Stromal cell of bone marrow (primary cell): ENCODE measurements around the gene ISYNA1.

ENCODE experiments used
- DNase-seq: peaks from one replicate; pipeline ENCODE4 v3.0.0-alpha.2; 2012; ENCODE audit warnings: low read depth

The ISYNA1 gene

DNA sequence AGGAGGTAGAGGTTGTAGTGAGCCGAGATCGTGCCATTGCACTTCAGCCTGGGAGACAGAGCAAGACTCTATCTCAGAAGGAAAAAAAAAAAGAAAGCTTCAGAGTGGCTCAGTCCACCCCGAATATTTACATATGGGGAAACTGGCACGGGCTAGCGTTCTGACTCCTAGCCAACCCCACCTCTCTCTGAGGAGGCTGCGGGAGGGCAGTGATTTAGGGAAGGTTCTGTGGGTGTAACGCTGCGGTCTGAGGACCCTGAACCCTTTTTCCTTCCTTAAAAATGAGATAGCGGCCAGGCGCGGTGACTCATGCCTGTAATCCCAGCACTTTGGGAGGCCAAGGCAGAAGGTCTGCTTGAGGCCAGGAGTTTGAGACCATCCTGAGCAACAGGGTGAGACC lies 45.5 kb downstream of the ISYNA1 start:
- no peak for DNase-seq

DNA sequence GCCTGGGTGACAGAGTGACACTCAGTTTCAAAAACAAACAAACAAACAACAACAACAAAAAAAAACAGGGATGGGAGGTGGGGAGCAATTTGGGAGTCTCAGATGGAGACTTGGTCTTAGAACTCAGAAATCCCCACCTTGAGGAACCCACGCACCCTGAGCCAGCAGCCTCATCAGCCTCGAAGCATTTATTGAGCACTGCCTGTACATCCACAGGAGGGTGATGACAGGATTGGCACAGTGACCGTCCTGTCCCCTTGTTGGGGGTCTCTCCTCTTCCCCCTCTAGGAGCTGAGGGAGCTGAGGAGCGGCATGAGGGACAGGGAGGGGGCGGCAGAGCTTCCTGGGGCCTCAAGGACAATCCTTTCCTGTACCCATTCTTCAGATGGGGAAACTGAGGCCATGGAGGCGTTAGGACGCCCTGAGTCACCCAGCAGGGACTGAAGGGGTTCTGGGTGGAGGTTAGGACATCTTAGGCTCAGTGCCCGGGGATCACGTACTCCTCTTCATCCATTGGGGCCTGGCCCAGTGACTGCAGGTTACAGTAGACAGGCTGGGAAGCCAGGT lies 46.3 kb downstream of the ISYNA1 start:
- DNase-seq, result no peak

DNA sequence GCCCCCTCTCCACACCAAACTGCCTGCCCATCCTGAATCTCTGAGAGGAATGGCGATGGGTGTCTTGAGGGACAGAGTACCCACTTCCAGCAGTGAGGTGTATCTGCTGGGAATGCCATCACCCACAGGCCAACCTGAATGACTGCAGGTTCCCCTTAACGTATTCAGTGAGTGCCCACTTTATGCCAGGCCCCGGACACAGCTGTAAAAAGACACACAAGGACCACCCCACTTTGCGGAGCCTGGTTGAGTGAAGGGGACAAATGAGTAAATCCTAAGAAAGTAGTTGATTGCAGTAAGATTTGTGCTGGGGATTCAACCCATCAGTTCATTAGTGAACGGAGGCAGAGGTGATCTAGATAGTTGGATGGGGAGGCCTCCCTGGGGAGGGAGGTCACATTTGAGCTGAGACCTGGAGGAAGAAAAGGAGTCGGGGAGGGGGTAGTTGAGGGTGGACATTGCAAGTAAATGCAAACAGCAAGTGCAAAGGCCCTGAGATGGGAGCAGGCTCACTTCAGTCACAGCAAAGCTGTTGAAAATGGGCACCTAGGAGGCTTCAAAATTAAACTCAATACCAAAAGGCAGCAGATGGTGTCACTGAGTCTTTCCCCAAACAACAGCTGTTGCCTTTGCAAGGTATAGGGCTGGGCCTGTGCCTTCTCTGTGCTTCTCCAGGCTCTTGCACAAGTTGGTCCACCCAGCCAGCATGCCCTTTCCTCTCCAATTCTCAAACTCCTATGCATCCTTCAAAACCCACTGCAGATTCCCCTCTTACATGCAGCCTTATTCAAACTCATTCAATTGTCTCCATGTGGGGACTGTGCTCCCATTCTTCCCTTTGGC lies 47.6 kb downstream of the ISYNA1 start:
- no peak for DNase-seq

DNA sequence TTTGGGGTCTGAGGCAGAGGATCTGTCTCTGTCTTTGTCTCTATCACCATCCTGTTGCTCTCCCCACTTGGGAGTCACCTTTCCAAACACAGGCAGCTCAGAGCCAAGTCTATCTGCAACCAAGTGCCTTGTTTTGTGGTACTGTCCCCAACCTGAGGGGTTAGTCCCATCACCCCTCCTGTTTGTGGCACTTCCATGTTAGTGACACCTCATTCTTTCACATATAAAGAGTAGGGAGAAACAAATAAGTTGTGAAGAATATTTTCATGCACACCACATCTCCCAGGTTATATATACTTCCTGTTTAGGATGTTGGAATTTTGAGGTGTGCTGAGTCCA lies 48.2 kb downstream of the ISYNA1 start:
- no peak for DNase-seq

DNA sequence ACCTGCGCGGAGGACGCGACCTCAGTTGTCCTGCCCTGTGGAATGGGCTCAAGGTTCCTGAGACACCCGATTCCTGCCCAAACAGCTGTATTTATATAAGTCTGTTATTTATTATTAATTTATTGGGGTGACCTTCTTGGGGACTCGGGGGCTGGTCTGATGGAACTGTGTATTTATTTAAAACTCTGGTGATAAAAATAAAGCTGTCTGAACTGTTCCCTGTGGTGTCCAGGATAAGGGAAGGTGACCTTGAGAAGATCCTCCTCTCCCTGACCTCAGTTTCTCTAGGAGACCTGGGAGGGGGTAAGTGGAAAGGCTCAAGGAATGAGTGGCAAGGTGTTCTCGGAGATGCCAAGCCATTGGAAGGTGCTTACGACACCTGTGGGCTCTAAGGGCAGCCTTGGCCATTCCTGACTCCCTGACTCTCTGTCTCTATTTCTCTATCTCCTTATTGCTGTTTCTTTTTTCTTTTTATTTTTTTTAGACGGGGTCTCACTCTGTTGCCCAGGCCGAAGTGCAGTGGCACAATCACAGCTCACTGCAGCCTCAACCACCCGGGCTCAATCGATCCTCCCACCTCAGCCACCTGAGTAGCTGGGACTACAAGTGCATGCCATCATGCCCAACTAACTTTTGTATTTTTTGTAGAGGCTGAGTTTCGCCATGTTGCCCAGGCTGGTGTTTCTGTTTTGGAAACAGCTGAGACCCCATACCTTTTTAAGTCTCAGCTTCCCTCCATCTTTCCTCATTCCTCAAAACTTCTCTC lies 48.8 kb downstream of the ISYNA1 start:
- no peak for DNase-seq

DNA sequence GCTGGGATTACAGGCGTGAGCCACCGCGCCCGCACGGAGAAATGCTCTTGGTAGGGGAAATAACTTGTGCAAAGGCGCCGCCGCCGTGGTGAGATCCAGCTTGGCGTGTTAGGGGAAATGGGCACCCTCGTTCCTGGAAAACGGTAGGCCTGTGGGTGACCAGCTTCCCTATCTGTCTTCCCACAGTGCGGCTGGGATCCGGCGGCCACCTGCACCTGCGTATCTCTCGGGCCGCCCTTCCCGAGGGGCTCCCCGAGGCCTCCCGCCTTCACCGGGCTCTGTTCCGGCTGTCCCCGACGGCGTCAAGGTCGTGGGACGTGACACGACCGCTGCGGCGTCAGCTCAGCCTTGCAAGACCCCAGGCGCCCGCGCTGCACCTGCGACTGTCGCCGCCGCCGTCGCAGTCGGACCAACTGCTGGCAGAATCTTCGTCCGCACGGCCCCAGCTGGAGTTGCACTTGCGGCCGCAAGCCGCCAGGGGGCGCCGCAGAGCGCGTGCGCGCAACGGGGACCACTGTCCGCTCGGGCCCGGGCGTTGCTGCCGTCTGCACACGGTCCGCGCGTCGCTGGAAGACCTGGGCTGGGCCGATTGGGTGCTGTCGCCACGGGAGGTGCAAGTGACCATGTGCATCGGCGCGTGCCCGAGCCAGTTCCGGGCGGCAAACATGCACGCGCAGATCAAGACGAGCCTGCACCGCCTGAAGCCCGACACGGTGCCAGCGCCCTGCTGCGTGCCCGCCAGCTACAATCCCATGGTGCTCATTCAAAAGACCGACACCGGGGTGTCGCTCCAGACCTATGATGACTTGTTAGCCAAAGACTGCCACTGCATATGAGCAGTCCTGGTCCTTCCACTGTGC lies 49.6 kb downstream of the ISYNA1 start:
- DNase-seq, result no peak

DNA sequence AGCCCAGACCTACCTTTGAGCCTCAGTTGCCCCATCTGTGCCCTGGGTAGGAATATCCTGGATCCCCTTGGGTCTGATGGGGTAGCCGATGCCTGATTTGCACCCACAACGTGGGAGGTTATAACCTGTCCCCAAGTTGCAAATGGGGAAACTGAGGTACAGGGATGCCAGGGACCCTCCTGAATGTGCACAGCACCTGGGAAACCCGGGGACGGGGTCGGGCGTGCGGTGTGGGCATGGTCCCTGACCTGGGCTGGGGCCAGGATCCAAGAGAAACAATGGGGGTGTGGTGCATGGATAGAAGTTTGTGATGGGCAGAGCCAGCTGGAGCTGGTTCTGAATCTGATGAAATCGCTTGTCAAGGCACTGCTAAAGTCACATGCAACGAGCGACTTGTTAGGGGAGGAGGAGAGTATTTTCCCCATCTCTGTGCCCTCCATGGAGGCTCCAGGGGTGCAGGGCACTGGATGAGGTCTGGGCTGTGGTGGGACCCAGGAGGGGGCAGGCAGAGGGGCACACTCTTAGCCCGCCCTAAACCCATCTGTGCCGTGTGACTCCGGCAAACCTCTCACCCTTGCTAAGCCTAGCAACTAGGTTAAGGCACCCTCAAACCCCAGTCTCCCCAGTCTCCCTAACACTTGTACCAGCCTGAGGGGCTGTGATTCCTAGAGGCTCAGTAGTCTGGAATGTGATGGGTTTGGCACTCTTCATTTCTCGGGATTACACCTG lies 51.2 kb downstream of the ISYNA1 start:
- peak; percentile 40 for DNase-seq

DNA sequence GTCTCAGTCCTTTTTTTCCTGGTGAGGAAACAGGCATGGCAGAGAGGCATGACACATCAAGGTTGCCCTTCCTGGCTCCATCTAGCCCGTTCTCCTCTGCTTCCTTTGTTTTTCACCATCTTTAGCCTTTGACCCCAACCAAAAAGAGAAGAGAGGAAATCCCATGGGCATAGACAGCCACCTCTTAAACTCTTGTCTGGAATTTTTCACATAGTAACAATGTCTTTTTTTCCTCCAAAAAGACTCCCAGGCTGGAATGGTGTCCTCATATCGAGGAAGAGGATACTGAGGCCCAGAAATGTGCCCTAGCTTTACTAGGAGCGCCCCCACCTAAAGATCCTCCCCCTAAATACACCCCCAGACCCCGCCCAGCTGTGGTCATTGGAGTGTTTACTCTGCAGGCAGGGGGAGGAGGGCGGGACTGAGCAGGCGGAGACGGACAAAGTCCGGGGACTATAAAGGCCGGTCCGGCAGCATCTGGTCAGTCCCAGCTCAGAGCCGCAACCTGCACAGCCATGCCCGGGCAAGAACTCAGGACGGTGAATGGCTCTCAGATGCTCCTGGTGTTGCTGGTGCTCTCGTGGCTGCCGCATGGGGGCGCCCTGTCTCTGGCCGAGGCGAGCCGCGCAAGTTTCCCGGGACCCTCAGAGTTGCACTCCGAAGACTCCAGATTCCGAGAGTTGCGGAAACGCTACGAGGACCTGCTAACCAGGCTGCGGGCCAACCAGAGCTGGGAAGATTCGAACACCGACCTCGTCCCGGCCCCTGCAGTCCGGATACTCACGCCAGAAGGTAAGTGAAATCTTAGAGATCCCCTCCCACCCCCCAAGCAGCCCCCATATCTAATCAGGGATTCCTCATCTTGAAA lies 52.0 kb downstream of the ISYNA1 start, which contains the start of gene GDF15:
GDF15 (plus strand) TSS at position 484 of the 868 bp plus-strand sequence; CDS start at position 516, 32 bp downstream.
- DNase-seq, result peak; percentile 87

DNA sequence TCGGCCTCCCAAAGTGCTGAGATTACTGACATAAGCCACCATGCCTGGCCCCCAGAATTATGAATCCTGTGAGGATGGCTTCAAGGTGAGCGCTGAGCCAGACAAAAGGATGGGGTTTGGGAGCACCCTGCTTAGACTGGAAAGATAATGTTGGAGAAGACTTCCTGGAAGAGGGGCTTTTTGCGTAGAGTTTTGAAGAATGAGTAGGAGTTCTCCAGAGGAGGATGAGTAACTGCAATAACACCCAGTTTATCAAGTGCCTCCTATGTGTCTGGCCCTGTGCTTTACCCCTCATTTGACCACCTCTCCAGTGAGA lies 52.6 kb downstream of the ISYNA1 start:
- no peak for DNase-seq

DNA sequence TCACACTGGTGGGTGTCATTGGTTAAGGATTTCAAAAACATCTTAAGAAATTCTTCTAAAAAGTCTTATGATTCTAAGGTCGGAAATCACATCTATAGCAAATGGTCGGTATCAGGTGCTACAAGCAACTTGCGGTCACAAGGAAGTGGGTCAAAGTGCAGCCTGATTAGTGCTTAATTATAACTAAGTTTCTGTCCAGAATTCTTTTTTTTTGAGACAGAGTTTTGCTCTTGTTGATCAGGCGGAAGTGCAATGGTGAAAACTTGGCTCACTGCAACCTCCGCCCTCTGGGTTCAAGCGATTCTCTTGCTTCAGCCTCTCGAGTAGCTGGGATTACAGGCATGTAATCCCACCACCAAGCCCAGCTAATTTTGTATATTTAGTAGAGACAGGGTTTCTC lies 53.2 kb downstream of the ISYNA1 start:
- DNase-seq, result no peak
